Spleen (tissue), 7 donors: ENCODE data around the gene LMOD3.

Experiments
- POLR2A ChIP-seq, 3 donors: fragments of 450-650 bp; IDR thresholded peaks; one replicate each; pipeline ENCODE4 v1.5.1; 2017; ENCODE audit warnings: antibody characterized with exemption in 3 of 3, mild to moderate bottlenecking in 1 of 3
- POLR2AphosphoS5 ChIP-seq, 3 donors: sonication (generic); formaldehyde crosslinking; IDR thresholded peaks; one replicate each; pipeline ENCODE4 v1.5.1; 2017; ENCODE audit warnings: antibody characterized with exemption in 3 of 3
- TF ChIP-seq, protein P1 (sequence below), 11 experiments: fragments of 200-600 bp in 7 of 11; fragments of 450-650 bp in 4 of 11; sonication (generic) in 4 of 11; IDR thresholded peaks in 8 of 11; conservative IDR thresholded peaks in 3 of 11; 1 replicate in 7 of 11; 2 replicates in 4 of 11; pipeline versions ENCODE4 v1.4.0 to v1.8.0; 2016 to 2021; ENCODE audit warnings: antibody characterized with exemption in 11 of 11, inconsistent platforms in 4 of 11, mild to moderate bottlenecking in 1 of 11
- donor health status: DM: no; HTN: no; CAD: no; lungs with moderate emphysema.
- donor health status: DM: no; HTN: no; CAD: no.
- donor health status: DM: no; HTN: no; CAD: no.

- TF ChIP-seq, protein P1, sequence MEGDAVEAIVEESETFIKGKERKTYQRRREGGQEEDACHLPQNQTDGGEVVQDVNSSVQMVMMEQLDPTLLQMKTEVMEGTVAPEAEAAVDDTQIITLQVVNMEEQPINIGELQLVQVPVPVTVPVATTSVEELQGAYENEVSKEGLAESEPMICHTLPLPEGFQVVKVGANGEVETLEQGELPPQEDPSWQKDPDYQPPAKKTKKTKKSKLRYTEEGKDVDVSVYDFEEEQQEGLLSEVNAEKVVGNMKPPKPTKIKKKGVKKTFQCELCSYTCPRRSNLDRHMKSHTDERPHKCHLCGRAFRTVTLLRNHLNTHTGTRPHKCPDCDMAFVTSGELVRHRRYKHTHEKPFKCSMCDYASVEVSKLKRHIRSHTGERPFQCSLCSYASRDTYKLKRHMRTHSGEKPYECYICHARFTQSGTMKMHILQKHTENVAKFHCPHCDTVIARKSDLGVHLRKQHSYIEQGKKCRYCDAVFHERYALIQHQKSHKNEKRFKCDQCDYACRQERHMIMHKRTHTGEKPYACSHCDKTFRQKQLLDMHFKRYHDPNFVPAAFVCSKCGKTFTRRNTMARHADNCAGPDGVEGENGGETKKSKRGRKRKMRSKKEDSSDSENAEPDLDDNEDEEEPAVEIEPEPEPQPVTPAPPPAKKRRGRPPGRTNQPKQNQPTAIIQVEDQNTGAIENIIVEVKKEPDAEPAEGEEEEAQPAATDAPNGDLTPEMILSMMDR (IDR thresholded peaks at IDR 0.05 in 8 of 11, conservative IDR thresholded peaks at IDR 0.05 in 3 of 11) = no peak
- no peak for TF ChIP-seq POLR2AphosphoS5 (IDR thresholded peaks at IDR 0.05)
- TF ChIP-seq POLR2A (IDR thresholded peaks at IDR 0.05) = no peak
Measured at GRCh38 chr3:69143612-69144011, 21.2 kb upstream of the LMOD3 start.
